GM23338 (cell line): ENCODE data around the gene GAB2. TPM values are rescaled to one million over a fixed set of nuclear protein-coding genes. Genes with fewer than 3 reads are reported as not detected.

Experiments used
- ATAC-seq: fragments of 200-7000 bp; cut with Tn5 transposase; 3 replicates; pipeline ENCODE4 v1.9.1; 2020
- DNase-seq: peaks from one replicate; pipeline ENCODE4 v3.0.0-alpha.2; 2015; ENCODE audit warnings: low spot score
- H2AFZ ChIP-seq: fragments of 200-600 bp; sonication (generic); 2 replicates; pipeline ENCODE4 v1.8.0; 2016; ENCODE audit warnings: antibody characterized with exemption, mild to moderate bottlenecking, moderate library complexity
- H3F3A ChIP-seq: fragments of 200-600 bp; sonication (generic); replicated peaks from 2 replicates; pipeline ENCODE4 v1.8.0; 2017; ENCODE audit warnings: antibody characterized with exemption, mixed run types, low read depth
- H3K27ac ChIP-seq: fragments of 200-600 bp; sonication (generic); 2 replicates; pipeline ENCODE4 v1.6.1; 2016; ENCODE audit warnings: low read depth
- H3K27me3 ChIP-seq: fragments of 200-600 bp; sonication (generic); 2 replicates; pipeline ENCODE4 v1.8.0; 2016; ENCODE audit warnings: mild to moderate bottlenecking, mixed run types, moderate library complexity; ENCODE audit not compliant: insufficient read depth
- H3K36me3 ChIP-seq: fragments of 200-600 bp; sonication (generic); 2 replicates; pipeline ENCODE4 v1.8.0; 2016; ENCODE audit warnings: mild to moderate bottlenecking; ENCODE audit not compliant: insufficient read depth
- H3K4me1 ChIP-seq: fragments of 200-600 bp; sonication (generic); 2 replicates; pipeline ENCODE4 v1.8.0; 2016; ENCODE audit warnings: mild to moderate bottlenecking, moderate library complexity; ENCODE audit not compliant: insufficient read depth
- H3K4me2 ChIP-seq: fragments of 200-600 bp; sonication (generic); 2 replicates; pipeline ENCODE4 v1.7.1; 2017; ENCODE audit warnings: mixed run types
- H3K4me3 ChIP-seq: fragments of 200-600 bp; sonication (generic); 2 replicates; pipeline ENCODE4 v1.6.1; 2016; ENCODE audit warnings: mixed run types
- H3K79me2 ChIP-seq: fragments of 200-600 bp; sonication (generic); replicated peaks from 2 replicates; pipeline ENCODE4 v1.8.0; 2017; ENCODE audit warnings: mild to moderate bottlenecking; ENCODE audit not compliant: insufficient read depth
- H3K9me2 ChIP-seq: fragments of 200-600 bp; sonication (generic); 2 replicates; pipeline ENCODE4 v1.8.0; 2017; ENCODE audit not compliant: insufficient read depth
- H4K20me1 ChIP-seq: fragments of 200-600 bp; sonication (generic); replicated peaks from 2 replicates; pipeline ENCODE4 v1.8.0; 2017; ENCODE audit warnings: mild to moderate bottlenecking; ENCODE audit not compliant: insufficient read depth
- H3K27ac Mint-ChIP-seq: 2 replicates; pipeline ENCODE4 v1.8.0; 2020; ENCODE audit warnings: inconsistent platforms, mild to moderate bottlenecking, moderate library complexity, mixed read lengths
- H3K27me3 Mint-ChIP-seq: 3 replicates; pipeline ENCODE4 v1.8.0; 2022; ENCODE audit warnings: low read depth, mild to moderate bottlenecking, moderate library complexity, mixed read lengths, inconsistent platforms; ENCODE audit not compliant: insufficient read depth, poor library complexity
- H3K36me3 Mint-ChIP-seq: 3 replicates; pipeline ENCODE4 v1.8.0; 2021; ENCODE audit warnings: low read depth, mild to moderate bottlenecking, inconsistent platforms, moderate library complexity, mixed read lengths
- H3K4me1 Mint-ChIP-seq: 3 replicates; pipeline ENCODE4 v1.8.0; 2020; ENCODE audit warnings: mild to moderate bottlenecking, inconsistent platforms, mixed read lengths
- H3K4me3 Mint-ChIP-seq: 3 replicates; pipeline ENCODE4 v1.8.0; 2021; ENCODE audit warnings: moderate library complexity, mild to moderate bottlenecking, inconsistent platforms, mixed read lengths
- H3K9me3 Mint-ChIP-seq: 3 replicates; pipeline ENCODE4 v1.8.0; 2020; ENCODE audit warnings: moderate library complexity, mild to moderate bottlenecking, inconsistent platforms, mixed read lengths
- CREB1 ChIP-seq: fragments of 250-450 bp; sonication (Bioruptor Pico); IDR thresholded peaks from 2 replicates; pipeline ENCODE4 v1.5.0; 2020; ENCODE audit warnings: low read depth, mild to moderate bottlenecking, moderate library complexity
- CTCF ChIP-seq, 2 experiments: fragments of 200-600 bp in 1 of 2; sonication (generic) in 1 of 2; conservative IDR thresholded peaks; 2 replicates each; pipeline versions ENCODE4 v1.5.1 to v1.6.1; 2016 to 2017; ENCODE audit warnings: antibody characterized with exemption in 2 of 2, low read depth in 2 of 2, mild to moderate bottlenecking in 2 of 2, moderate library complexity in 1 of 2
- EZH2 ChIP-seq: fragments of 200-600 bp; sonication (generic); IDR thresholded peaks from one replicate; pipeline ENCODE4 v1.8.0; 2017; ENCODE audit warnings: antibody characterized with exemption, mild to moderate bottlenecking, low read depth; ENCODE audit not compliant: unreplicated experiment
- EZH2phosphoT487 ChIP-seq: fragments of 200-600 bp; sonication (generic); IDR thresholded peaks from one replicate; pipeline ENCODE4 v1.8.1; 2018; ENCODE audit warnings: antibody characterized with exemption; ENCODE audit not compliant: unreplicated experiment
- JUNB ChIP-seq: IDR thresholded peaks from one replicate; pipeline ENCODE4 v1.6.1; 2016; ENCODE audit warnings: antibody characterized with exemption; ENCODE audit not compliant: unreplicated experiment
- NANOG ChIP-seq: IDR thresholded peaks from 2 replicates; pipeline ENCODE4 v1.6.1; 2016; ENCODE audit warnings: antibody characterized with exemption, borderline replicate concordance
- POLR2AphosphoS5 ChIP-seq: IDR thresholded peaks from 2 replicates; pipeline ENCODE4 v1.6.1; 2016; ENCODE audit warnings: antibody characterized with exemption, low read depth
- STAT1 ChIP-seq: IDR thresholded peaks from one replicate; pipeline ENCODE4 v1.6.1; 2016; ENCODE audit warnings: antibody characterized with exemption; ENCODE audit not compliant: unreplicated experiment
- ZNF114 ChIP-seq: fragments of 250-450 bp; sonication (Bioruptor Pico); IDR thresholded peaks from 2 replicates; pipeline ENCODE4 v1.5.0; 2020; ENCODE audit warnings: mild to moderate bottlenecking, moderate library complexity
- ZNF331 ChIP-seq: fragments of 250-450 bp; sonication (Bioruptor Pico); IDR thresholded peaks from 2 replicates; pipeline ENCODE4 v1.5.0; 2020; ENCODE audit warnings: low read depth, mild to moderate bottlenecking, moderate library complexity
- ZNF462 ChIP-seq: fragments of 250-450 bp; sonication (Bioruptor Pico); IDR thresholded peaks from 2 replicates; pipeline ENCODE4 v1.5.0; 2020; ENCODE audit warnings: mild to moderate bottlenecking, moderate library complexity
- polyA plus RNA-seq: library from polyadenylated mRNA; unstranded; fragments of >200 nt; fragmentation: Nextera tagmentation; extraction: Ambion mirVana; gene quantifications from 2 replicates; pipeline ENCODE4 v1.2.1, GENCODE V29; 2016
- total RNA-seq: library from RNA; depleted of rRNA; stranded (reverse); fragments of >200 nt; shearing (Covaris generic); gene quantifications from 2 replicates; pipeline ENCODE4 v1.2.3, GENCODE V29; 2014
- TF ChIP-seq, protein P1 (sequence below): IDR thresholded peaks from 2 replicates; pipeline ENCODE4 v1.6.1; 2016; ENCODE audit warnings: antibody characterized with exemption

Gene GAB2
- total and polyA plus RNA-seq, 2 experiments from 2014 or later = 2.0 to 10.8 TPM

DNA sequence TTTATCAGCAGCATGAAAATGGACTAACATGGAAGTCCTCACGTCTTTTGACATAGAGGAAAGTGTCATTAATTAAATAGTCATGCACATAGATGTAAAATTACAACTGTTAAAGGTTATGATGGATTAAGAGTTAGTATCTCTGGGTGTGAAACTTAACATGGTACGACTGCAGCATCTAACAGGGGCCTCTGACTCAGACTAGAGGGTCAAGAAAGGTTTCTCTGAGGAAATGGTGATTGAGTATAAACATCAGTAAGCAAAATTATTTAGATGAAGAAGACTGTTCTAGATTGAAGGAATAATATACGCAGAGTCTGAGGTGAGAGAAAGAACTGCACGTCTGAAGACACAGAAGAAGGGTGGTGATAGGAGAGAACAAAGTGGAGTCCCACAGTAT lies 42.1 kb upstream of the GAB2 start:
- no peak overlapping the region for H3K27ac Mint-ChIP-seq
- no peak overlapping the region for H3K4me3 Mint-ChIP-seq

GRCh38 chr11:78457448-78457847 lies 39.8 kb upstream of the GAB2 start:
- Histone ChIP-seq H2AFZ (no peak overlapping the region), H3K4me2 (no peak overlapping the region), H3K4me3 (no peak overlapping the region), H3K79me2 (no peaks in the 10 kb centered on the region; the same call in 1 of the 2 replicates), H3K9me2 (0 out of 2 replicates have a peak, but pooled peaks cover 4% of the 10 kb centered on the region), H3K4me1 (no peaks in the 10 kb centered on the region), H3K36me3 (peaks cover 9% of the 10 kb centered on the region), H3K27me3 (no peaks in the 10 kb centered on the region), H3F3A (no peaks in the 10 kb centered on the region), H3K27ac (peak overlapping the region; percentile 67), H4K20me1 (no peaks in the 10 kb centered on the region)
- no peak overlapping the region for H3K4me3 Mint-ChIP-seq
- no peaks in the 10 kb centered on the region for H3K9me3 Mint-ChIP-seq
- no peak overlapping the region for H3K27ac Mint-ChIP-seq
- no peaks in the 10 kb centered on the region for H3K4me1 Mint-ChIP-seq
- peaks cover 25% of the 10 kb centered on the region for H3K36me3 Mint-ChIP-seq
- H3K27me3 Mint-ChIP-seq = no peaks in the 10 kb centered on the region
- DNase-seq (no peak), ATAC-seq (no peak)
- TF ChIP-seq POLR2AphosphoS5 = no peak
- no peak for TF ChIP-seq CREB1 (CRISPR knock-in tag)
- no peak for TF ChIP-seq ZNF114 (CRISPR knock-in tag)
- TF ChIP-seq EZH2 = no peak
- no peak for TF ChIP-seq CTCF (conservative IDR thresholded peaks at IDR 0.05; ENCODE audit: low read depth in 2 of 2)
- TF ChIP-seq EZH2phosphoT487 = no peak
- no peak for TF ChIP-seq ZNF462 (CRISPR knock-in tag)
- no peak for TF ChIP-seq ZNF331 (CRISPR knock-in tag)
- no peak for TF ChIP-seq JUNB
- TF ChIP-seq, protein P1, sequence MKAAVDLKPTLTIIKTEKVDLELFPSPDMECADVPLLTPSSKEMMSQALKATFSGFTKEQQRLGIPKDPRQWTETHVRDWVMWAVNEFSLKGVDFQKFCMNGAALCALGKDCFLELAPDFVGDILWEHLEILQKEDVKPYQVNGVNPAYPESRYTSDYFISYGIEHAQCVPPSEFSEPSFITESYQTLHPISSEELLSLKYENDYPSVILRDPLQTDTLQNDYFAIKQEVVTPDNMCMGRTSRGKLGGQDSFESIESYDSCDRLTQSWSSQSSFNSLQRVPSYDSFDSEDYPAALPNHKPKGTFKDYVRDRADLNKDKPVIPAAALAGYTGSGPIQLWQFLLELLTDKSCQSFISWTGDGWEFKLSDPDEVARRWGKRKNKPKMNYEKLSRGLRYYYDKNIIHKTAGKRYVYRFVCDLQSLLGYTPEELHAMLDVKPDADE = no peak

More for the DNA sequence above, 42.1 kb upstream of the GAB2 start:
- Histone ChIP-seq H2AFZ (no peak overlapping the region), H3K36me3 (peaks cover 19% of the 10 kb centered on the region), H4K20me1 (no peaks in the 10 kb centered on the region), H3K9me2 (0 out of 2 replicates have a peak, but pooled peaks cover 4% of the 10 kb centered on the region), H3K27ac (no peak overlapping the region), H3K4me1 (no peaks in the 10 kb centered on the region), H3K27me3 (no peaks in the 10 kb centered on the region), H3K4me3 (no peak overlapping the region), H3K4me2 (no peak overlapping the region), H3K79me2 (no peaks in the 10 kb centered on the region; the same call in 1 of the 2 replicates), H3F3A (no peaks in the 10 kb centered on the region)
- H3K4me1 Mint-ChIP-seq = no peaks in the 10 kb centered on the region
- no peak for ATAC-seq
- no peaks in the 10 kb centered on the region for H3K9me3 Mint-ChIP-seq
- peaks cover 4% of the 10 kb centered on the region for H3K27me3 Mint-ChIP-seq
- peaks cover 39% of the 10 kb centered on the region for H3K36me3 Mint-ChIP-seq
- no peak for TF ChIP-seq NANOG
- no peak for TF ChIP-seq CREB1 (CRISPR knock-in tag)
- TF ChIP-seq JUNB = no peak
- no peak for TF ChIP-seq ZNF331 (CRISPR knock-in tag)
- TF ChIP-seq, protein P1 = no peak
- TF ChIP-seq STAT1 = no peak
- no peak for DNase-seq
